NCI-H128 (cell line): ENCODE measurements around the gene CEP97.

Experiments
- DNase-seq: peaks from one replicate; lab custom pipeline; 2025; ENCODE audit not compliant: unreplicated experiment; lab: John Stamatoyannopoulos, UW

Gene CEP97

GRCh38 chr3:101813817-101814440 is 89.5 kb downstream of the CEP97 start:
- DNase-seq = no peak

- DNase-seq = no peak
Observed at GRCh38 chr3:101814835-101815234, 90.4 kb downstream of the CEP97 start.

- no peak for DNase-seq
Observed at GRCh38 chr3:101816215-101817149, 92.1 kb downstream of the CEP97 start.

- no peak for DNase-seq
Observed at GRCh38 chr3:101817992-101818391, 93.6 kb downstream of the CEP97 start.

- no peak for DNase-seq
Observed at GRCh38 chr3:101819649-101820206, 95.3 kb downstream of the CEP97 start.
